Lung microvascular endothelial cell (primary cell): Measurements from ENCODE around the gene TDRD10. TPM values are rescaled to one million over a fixed set of nuclear protein-coding genes. Genes with fewer than 3 reads are reported as not detected.
A peak's percentile ranks its signal among the peaks of the same experiment; 100 is the strongest.

ENCODE experiments used
- DNase-seq, 2 donors: peaks; one replicate each; pipeline versions ENCODE4 v3.0.0 to v3.0.0-alpha.2; 2010; ENCODE audit warnings: low read depth in 2 of 2
- total RNA-seq: library from RNA; depleted of rRNA; stranded (reverse); fragments of >200 nt; gene quantifications from 2 replicates; pipeline ENCODE4 v1.2.1, GENCODE V29; 2014

TDRD10 gene
- total RNA-seq = 3.5 and 5.0 TPM in 2 replicates

- DNase-seq = peak; percentile 57 to 85
These were observed at the start of gene TDRD10, which contains the start of gene SHE for GRCh38 chr1:154502066-154502743. Gene TDRD10 (plus strand): TSS chr1:154502219. CDS start chr1:154506904, 4,685 bp downstream. Gene SHE (minus strand): TSS chr1:154502412. CDS start chr1:154502026, 386 bp downstream.

- DNase-seq = no peak
These were observed 48.9 kb upstream of the TDRD10 start for GRCh38 chr1:154453161-154453560.

- DNase-seq = peak in 1 of 2 donors; percentile 34
These were observed 48.3 kb upstream of the TDRD10 start for GRCh38 chr1:154453574-154454352.

GRCh38 chr1:154454386-154455120 is 47.5 kb upstream of the TDRD10 start:
- DNase-seq = no peak

- no peak for DNase-seq
These were observed 45.4 kb upstream of the TDRD10 start for GRCh38 chr1:154456631-154457030.

GRCh38 chr1:154459080-154459479 is 42.9 kb upstream of the TDRD10 start:
- DNase-seq = no peak

GRCh38 chr1:154460695-154461260 is 41.2 kb upstream of the TDRD10 start:
- DNase-seq = no peak

- DNase-seq = peak; percentile 59 to 79
These were observed 38.5 kb upstream of the TDRD10 start for GRCh38 chr1:154463512-154463990.

GRCh38 chr1:154465621-154466195 is 36.3 kb upstream of the TDRD10 start:
- no peak for DNase-seq

GRCh38 chr1:154466206-154466605 is 35.8 kb upstream of the TDRD10 start:
- no peak for DNase-seq

- DNase-seq = peak in 1 of 2 donors; percentile 50
These were observed 35.0 kb upstream of the TDRD10 start for GRCh38 chr1:154466921-154467417.

- DNase-seq = no peak
These were observed 34.5 kb upstream of the TDRD10 start for GRCh38 chr1:154467434-154468102.

- no peak for DNase-seq
These were observed 33.3 kb upstream of the TDRD10 start for GRCh38 chr1:154468535-154469250.

GRCh38 chr1:154469844-154470560 is 32.0 kb upstream of the TDRD10 start:
- no peak for DNase-seq

GRCh38 chr1:154471304-154471703 is 30.7 kb upstream of the TDRD10 start:
- no peak for DNase-seq

- DNase-seq = peak in 1 of 2 donors; percentile 80
These were observed 27.2 kb upstream of the TDRD10 start for GRCh38 chr1:154474802-154475201.

GRCh38 chr1:154476791-154477190 is 25.2 kb upstream of the TDRD10 start:
- no peak for DNase-seq

GRCh38 chr1:154478013-154478412 is 24.0 kb upstream of the TDRD10 start:
- DNase-seq = no peak

GRCh38 chr1:154478639-154479038 is 23.4 kb upstream of the TDRD10 start:
- DNase-seq = peak; percentile 40 to 43
